Right ventricle myocardium superior (tissue), 1 donor: Measurements from ENCODE around the gene CD101. TPM values are rescaled to one million over a fixed set of nuclear protein-coding genes. Genes with fewer than 3 reads are reported as not detected.

Experiments
- ATAC-seq: fragments of 200-7000 bp; cut with Tn5 transposase; one replicate; pipeline ENCODE4 v1.9.1; 2020; ENCODE audit warnings: mild to moderate bottlenecking; ENCODE audit not compliant: poor library complexity
- DNase-seq: peaks from one replicate; pipeline ENCODE4 v3.0.0-alpha.2; 2020
- intact Hi-C: fragments of 100-400 bp; cut with DNase I; formaldehyde crosslinking; loops from one replicate; pipeline ENCODE4 v1.11.2; 2022
- total RNA-seq: library from RNA; stranded (reverse); fragmentation: NEBNext Ultra II Directional; extraction: Animal tissue kit (Norgen Biotek cat#: 25700); gene quantifications from one replicate; pipeline ENCODE4 v1.2.1, GENCODE V29; 2021
- donor health status: DM: no; HTN: yes; CAD: no; lungs with severe emphysema.

The CD101 gene
- total RNA-seq, 1 donor from 2014 or later, result 1.0 TPM

DNA sequence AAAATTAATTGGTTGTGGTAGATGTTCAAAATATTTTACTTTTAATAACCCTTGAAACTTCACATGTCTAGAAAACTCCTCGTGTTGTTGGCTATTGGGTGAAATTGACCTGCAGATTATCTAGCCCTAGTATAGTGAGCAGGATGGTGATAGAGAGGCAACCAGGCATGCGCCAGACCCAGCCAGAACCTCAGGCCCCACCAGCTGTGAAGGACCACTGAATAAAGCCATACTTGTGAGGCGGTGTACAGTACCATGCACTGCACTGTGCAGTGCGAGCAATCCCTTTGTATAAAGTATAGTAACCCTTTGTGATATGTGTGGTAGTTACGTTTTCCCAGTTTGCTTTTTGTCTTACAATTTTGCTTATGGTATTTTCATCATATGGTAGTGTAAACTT is 67.0 kb downstream of the CD101 start:
- intact Hi-C loops, result loop anchor here (2.0 to 5.0 kb wide), 2 partner anchors 59 to 216 kb away; no protein-coding TSS in a partner anchor
- DNase-seq (no peak), ATAC-seq (no peak)

GRCh38 chr1:117069220-117069844 is 67.8 kb downstream of the CD101 start:
- intact Hi-C loops, result loop anchor here (2.0 to 5.0 kb wide), 2 partner anchors 58 to 215 kb away; no protein-coding TSS in a partner anchor
- DNase-seq (no peak), ATAC-seq (no peak)

DNA sequence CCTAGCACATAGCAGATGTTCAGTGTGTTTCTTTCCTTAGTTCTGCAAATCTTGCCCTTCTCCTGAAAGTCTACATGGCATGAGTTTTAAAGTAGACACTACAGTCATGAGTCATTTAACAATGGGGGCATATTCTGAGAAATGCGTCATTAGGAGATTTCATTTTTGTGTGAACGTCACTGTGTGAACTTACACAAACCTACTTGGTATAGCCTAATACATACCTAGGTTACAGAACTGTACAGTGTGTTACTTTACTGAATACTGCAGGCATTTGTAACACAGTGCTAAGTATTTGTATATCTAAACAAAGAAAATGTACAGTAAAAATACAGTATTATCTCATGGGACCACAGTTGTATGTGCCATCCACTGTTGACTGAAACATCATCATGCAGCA is 68.6 kb downstream of the CD101 start:
- intact Hi-C loops, result no loop called here
- no peak for ATAC-seq
- no peak for DNase-seq

GRCh38 chr1:117076648-117077047 is 75.1 kb downstream of the CD101 start:
- no peak for ATAC-seq
- DNase-seq, result no peak
- intact Hi-C loops, result no loop called here

DNA sequence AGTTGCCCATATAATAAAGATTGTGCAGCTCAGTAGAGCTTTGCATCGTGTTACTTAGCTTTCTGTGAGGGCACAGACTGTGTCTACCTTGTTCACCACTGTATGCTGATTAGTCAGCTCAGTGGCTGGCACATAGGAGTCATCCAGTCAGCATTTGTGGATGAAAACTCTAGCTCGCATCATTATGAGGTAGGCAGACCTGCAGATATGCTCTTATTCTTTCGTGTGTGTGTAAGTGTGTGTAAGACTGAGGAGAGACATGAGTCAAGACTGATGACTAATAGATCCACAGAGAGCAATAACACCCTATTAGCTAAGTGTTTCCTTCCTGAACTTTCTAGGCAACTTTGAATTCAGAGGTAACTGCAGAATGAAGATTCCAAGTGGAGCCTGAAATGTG is 75.7 kb downstream of the CD101 start:
- no peak for DNase-seq
- ATAC-seq, result no peak
- intact Hi-C loops, result no loop called here

GRCh38 chr1:117079737-117080136 is 78.2 kb downstream of the CD101 start:
- ATAC-seq (peak; percentile 75), DNase-seq (no peak)
- intact Hi-C loops, result no loop called here

GRCh38 chr1:117084231-117084630 is 82.7 kb downstream of the CD101 start:
- intact Hi-C loops, result no loop called here
- ATAC-seq (no peak), DNase-seq (no peak)

Other genes starting within 250 kb of the CD101 start
- gene CD2, start 247.3 kb upstream of the CD101 start, total RNA-seq, result 0.51 TPM
- 81.5 TPM for gene PTGFRN, start 91.8 kb upstream of the CD101 start, total RNA-seq
- 4.3 TPM for gene TTF2, start 58.6 kb downstream of the CD101 start, total RNA-seq
- 16.4 TPM for gene TRIM45, start 120.0 kb downstream of the CD101 start, total RNA-seq
- not detected for gene VTCN1, start 209.2 kb downstream of the CD101 start, total RNA-seq